ENCODE data around the gene ETFDH.
"Not testable (repeated sequence)": the region's sequence is repeated elsewhere in the genome, so short reads cannot be mapped to it uniquely, and the experiment has no call there.

ETFDH gene

GRCh38 chr4:158754385-158755180 lies 82.5 kb downstream of the ETFDH start:
- no peak for DNase-seq (ENCODE audit: low read depth)

GRCh38 chr4:158755819-158756218 lies 83.7 kb downstream of the ETFDH start:
- not testable (repeated sequence) for DNase-seq (ENCODE audit: low read depth)

- no peak for DNase-seq (ENCODE audit: low read depth)
Observed at GRCh38 chr4:158756588-158756987, 84.5 kb downstream of the ETFDH start.

GRCh38 chr4:158758142-158758541 lies 86.0 kb downstream of the ETFDH start:
- no peak for DNase-seq (ENCODE audit: low read depth)

- DNase-seq (ENCODE audit: low read depth) = no peak
Observed at GRCh38 chr4:158758703-158759102, 86.6 kb downstream of the ETFDH start.

Measured in activated T-cell treated with anti-CD3 and anti-CD28 coated beads for 1 hour (primary cell).